Activated CD4-positive, alpha-beta T cell treated with anti-CD3 and anti-CD28 coated beads for 48 hours (primary cell): ENCODE data around the gene CCDC174.
"Not testable (repeated sequence)": the region's sequence is repeated elsewhere in the genome, so short reads cannot be mapped to it uniquely, and the experiment has no call there.

Experiments
- DNase-seq: peaks from one replicate; pipeline ENCODE4 v3.0.0-alpha.2; 2020

The CCDC174 gene

DNA sequence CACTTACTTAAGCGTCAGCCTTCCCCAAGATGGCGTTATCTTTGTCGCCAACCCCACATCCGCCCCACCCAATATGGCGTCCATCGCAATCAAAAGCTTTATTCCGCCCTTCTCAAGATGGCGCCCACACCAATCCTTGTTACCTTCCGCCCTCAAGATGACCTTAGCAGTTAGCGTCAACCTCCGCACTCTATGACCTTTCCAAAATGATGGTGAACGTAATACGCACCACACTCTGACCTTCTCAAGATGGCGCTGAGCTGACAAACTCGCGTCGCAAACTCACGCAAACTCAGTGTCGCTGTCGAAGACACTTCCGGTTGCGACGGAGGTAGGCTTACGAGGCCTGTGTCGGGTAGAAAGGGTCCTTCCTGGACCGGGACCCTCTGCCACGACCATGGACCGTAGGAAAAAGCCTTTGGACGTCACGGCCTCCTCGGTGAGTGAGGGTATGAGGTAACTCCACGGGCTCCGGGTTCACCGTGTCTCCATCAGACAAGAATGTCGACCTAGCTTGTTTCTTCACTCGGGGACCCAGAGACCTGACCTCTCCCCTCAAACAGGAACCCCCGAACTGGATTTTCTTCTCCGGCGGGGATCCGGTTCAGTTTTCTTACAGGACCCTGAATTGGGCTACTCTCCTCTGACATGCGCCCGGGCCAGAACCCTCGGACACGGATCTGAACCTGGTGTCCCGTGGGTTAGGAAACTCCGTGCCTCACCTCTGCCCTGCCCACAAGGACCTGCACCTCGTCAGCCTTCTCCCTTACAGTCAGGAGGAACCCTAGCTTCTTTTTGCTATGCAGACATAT is at the start of gene CCDC174:
TSS of gene CCDC174 (plus strand) at position 323 of the 812 bp plus-strand sequence. CDS start at position 398, 75 bp downstream.
- peak; percentile 94 for DNase-seq

DNA sequence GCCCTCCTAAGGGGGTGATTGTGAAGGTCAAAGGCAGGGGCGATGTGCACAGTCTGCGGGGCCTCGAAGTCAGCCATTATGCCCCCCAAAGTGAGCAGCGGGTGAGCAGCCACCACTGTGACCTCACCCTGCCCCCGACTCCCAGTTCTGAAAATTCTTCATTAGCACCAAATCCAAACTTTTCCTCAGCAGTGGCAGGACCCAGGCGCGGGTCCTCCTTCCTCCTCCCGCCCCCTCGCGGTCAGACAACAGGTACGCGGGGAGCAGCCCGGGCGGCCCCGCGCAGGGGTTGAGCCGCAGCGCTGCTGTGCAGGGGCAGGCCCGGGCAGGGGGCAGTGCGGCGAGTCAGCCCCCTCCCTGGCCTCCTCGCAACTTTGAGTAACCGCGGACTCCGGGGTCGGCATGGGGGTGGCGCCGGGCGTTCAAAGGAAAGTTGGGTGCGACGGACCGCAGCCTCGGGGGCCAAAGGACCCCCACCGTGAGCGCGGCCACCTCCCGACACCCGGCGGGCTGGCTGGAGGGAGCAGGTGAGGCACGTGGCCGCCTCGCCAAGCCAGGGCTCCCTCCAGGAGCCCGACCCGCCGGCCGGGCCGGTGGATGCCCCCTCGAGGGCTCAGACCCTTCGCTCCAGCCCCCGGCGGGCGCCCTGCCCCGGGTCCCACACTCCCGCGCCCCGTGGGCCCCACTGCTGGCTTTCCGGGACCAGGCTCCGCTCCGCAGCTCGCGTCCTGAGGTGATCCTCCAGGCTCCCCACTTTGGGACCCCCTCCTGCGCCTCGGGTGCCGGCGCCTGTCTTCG is 49.4 kb upstream of the CCDC174 start:
- no peak for DNase-seq

- DNase-seq, result no peak
These were observed 48.5 kb upstream of the CCDC174 start for GRCh38 chr3:14602804-14603644.

DNA sequence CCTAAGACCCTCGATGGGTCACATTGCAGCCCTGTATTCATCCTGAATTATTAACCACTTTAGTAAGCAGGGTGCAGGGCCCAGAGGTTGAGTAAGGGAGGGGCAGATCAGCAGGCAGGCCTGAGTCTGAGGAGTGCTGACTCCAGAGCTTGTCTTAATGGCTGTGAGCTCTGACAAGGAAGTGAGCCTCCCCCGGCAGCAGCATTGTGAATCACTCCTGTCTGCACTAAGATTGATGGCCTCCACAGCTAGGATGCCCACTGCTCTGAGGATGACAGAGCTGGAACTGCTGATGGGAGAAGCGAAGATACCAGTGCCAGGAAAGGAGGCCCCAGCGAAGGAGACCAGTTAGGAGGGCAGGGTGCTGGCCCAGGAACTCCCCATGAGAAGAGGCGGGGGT is 46.5 kb upstream of the CCDC174 start:
- DNase-seq, result no peak

GRCh38 chr3:14605744-14606143 is 45.8 kb upstream of the CCDC174 start:
- DNase-seq, result no peak

- no peak for DNase-seq
These were observed 44.8 kb upstream of the CCDC174 start for GRCh38 chr3:14606669-14607339.

DNA sequence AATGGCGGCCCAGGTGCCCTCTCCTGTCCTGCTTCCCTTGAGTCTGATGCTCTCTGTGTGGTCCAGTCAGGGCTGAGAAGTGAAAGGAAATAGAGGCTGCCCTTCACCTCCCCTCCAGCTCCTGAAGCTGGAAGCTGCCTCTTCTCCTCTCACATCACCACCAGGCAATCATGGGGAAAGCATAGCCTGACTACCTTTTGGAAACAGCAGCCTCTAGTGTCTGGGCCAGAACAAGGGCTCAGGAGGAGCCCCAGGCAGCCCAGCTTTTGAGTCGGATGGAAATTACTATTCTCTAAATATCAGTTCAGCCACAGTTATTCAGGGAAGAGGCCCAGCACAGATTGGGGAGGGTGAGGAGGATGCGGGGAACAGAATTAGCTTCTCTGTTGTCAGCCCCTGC is 43.3 kb upstream of the CCDC174 start:
- DNase-seq, result no peak

- DNase-seq, result not testable (repeated sequence)
These were observed 42.5 kb upstream of the CCDC174 start for GRCh38 chr3:14609058-14609457.

DNA sequence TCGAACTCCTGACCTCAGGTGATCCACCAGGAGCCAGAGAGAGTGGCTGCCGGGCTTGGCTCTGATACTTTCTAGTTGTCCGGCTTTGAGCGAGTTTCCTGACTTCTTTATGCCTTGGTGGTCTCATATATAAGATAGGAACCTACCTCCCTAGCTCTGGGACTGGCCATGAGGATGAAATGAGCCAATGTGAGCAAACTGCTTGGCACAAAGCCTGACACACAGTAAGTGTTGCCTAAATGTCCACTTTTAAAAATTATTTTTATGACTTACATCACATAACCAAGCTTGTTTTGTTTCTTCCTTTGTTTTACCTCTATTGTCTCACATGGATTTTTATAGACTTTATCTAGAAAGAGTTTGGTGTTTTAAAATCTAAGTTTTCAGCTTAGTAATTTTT is 42.1 kb upstream of the CCDC174 start:
- no peak for DNase-seq

DNA sequence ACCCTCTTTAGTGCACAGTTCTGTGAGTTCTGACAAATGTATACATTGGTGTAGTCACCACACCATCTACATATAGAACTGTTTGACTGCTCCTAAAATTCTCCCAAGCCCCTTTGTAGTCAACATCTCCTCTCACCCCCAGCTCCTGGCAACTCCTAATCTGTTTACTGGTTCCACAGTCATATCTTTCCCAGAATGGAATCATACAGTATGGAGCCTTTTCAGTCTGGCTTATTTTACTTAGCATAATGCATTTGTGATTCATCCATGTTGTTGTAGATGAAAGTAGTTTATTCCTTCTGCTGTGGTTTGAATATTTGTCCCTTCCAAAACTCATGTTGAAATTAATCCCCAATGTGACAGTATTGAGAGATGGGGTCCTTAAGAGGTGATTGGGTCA is 41.6 kb upstream of the CCDC174 start:
- no peak for DNase-seq

DNA sequence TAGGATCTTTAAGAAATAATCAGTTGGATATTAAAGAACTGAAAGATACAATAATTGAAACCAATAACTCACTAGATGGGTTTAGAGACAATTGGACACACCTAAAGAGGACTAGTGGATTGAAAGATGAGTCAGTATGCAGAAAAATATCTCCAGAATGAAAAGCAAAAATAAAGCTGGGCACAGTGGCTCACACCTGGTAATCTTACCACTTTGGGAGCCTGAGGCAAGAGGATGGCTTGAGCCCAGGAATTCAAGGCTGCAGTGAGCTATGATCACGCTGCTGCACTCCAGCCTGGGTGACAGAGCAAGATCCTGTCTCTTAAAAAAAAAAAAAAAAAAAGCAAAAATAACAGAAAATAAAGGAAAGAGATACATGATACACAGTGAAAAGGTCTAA is 37.4 kb upstream of the CCDC174 start:
- DNase-seq, result no peak

- no peak for DNase-seq
These were observed 36.7 kb upstream of the CCDC174 start for GRCh38 chr3:14614862-14615261.

DNA sequence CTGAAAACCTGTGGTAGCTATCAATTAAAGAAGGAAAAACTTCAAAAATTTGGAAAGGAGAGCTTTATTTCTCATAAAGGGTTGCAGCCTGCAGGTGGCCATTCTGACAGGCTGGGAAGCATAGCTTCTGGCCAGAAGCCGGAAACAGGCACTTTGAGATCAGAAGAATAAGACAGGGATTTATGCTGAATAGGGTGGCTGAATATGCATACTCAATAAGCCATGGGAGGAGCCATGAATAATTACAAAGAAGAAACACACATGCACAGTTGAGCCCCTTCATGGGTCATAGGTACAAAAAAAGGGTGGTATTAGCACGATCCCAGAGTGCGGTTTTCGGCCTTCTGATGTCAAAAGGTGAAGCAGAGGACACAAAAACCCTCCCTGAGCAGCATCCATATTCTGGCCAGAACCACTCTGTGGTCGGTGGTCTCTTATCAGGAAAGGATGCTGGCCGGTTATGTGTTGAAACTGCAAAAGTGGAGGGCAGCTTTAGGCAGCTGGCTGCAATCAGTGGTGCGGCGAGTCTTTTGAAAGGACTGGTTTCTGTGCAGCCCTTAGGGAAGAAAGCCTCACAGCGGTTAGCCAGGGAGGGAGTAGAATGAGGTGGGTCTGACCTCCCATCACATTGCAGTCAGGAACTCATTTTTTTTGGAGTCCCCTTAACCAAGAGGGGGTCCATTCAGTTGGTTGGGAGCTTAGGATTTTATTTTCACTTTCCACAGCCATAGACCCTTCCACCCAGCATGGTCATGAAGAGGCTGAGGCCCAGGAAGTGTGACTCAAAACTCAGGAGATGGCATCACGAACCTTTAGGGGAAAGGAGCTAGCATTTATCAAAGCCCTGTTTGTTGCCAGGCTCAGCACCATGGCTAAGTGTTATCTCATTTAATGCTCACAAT is 34.7 kb upstream of the CCDC174 start:
- DNase-seq, result no peak

GRCh38 chr3:14617508-14618023 is 34.0 kb upstream of the CCDC174 start:
- DNase-seq, result no peak

- no peak for DNase-seq
These were observed 32.0 kb upstream of the CCDC174 start for GRCh38 chr3:14619605-14620004.

GRCh38 chr3:14620512-14620911 is 31.1 kb upstream of the CCDC174 start:
- no peak for DNase-seq

DNA sequence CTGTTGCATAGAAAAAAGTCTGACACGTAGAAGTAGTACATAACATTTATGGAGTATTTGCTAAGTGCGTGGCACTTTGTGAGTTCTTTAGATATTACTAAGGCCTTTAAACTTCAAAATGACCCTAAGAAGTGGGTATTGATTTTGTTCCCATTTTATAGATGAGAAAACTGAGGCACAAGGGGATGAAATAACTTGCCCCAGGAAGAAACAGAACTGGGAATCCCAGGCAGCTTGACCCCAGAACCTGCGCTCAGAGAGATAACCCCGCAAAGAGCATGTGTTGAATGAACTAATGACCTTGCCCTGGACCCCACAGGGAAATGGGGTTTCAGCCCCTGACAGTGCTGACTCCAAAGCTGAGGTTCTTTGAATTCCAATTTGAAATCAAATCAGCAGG is 30.5 kb upstream of the CCDC174 start:
- DNase-seq, result no peak

DNA sequence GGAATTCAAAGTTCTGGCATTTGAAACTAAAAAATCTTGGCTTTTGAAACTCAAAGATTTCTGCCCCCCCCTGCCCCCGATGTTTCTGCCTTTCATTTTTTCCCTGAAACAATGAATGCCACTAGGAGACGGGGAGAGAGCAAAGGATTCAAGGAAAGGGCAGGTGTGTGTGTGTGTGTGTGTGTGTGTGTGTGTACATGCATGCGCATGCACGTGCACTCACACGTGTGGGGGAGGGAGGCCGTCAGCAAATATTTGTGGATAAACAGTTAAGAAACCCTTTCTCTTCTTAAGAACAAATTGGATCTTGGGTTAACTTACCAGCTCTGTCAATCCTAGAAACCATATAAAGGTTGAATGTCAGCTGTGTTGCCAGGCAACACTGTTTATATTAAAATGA is 29.2 kb upstream of the CCDC174 start:
- DNase-seq, result no peak

DNA sequence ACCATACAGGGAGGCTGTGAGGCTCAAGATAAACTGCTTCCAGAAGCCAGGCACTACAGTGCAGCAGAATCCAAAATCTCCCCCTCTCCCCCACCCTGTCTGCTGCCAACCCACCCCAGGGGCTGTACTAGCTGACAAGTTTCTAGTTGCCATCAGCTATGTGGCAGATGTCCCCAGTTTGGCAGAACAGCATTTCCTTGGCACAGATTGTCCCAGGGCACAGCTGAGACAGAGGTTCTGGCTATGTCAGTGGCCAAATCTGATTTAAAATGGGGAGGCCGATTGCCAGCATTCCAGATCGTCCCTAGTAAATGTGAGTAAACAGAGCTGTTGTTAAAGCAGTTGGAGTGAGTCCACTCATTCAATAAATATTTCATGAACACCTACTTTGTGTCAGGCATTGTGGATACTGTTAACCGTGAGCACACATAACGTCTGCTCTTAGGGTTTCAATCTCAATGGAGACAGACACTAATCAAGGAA is 28.0 kb upstream of the CCDC174 start:
- DNase-seq, result no peak

GRCh38 chr3:14624498-14624897 is 27.1 kb upstream of the CCDC174 start:
- DNase-seq, result no peak

GRCh38 chr3:14625443-14625842 is 26.1 kb upstream of the CCDC174 start:
- DNase-seq, result no peak
